Panc1 (cell line): Measurements from ENCODE around the gene NEK1.

Experiments used
- CTCF ChIP-seq: fragments of 450-650 bp; IDR thresholded peaks from 2 replicates; pipeline ENCODE4 v1.5.1; 2017; ENCODE audit warnings: mild to moderate bottlenecking
- POLR2AphosphoS5 ChIP-seq: IDR thresholded peaks from 2 replicates; pipeline ENCODE4 v1.6.1; 2012; ENCODE audit warnings: mild to moderate bottlenecking, low read depth, low read length, moderate library complexity

- TF ChIP-seq CTCF (no peak), POLR2AphosphoS5 (no peak)
Measured at GRCh38 chr4:169634975-169635374, 22.6 kb upstream of the NEK1 start.
